OCI-LY7 (cell line): ENCODE data around the gene BEND4. TPM values are rescaled to one million over a fixed set of nuclear protein-coding genes. Genes with fewer than 3 reads are reported as not detected.

Source experiments
- BruUV-seq: library from RNA; stranded (reverse); fragments of 400-500 nt; replicated peaks from 2 replicates; lab custom pipeline; 2021; lab: Mats Ljungman, UMichigan
- CTCF ChIA-PET: fragments of 300-600 bp; sonication (Branson Sonifier 250); formaldehyde crosslinking; loops from one replicate; lab custom pipeline; 2022; ENCODE audit warnings: antibody characterized with exemption; ENCODE audit not compliant: unreplicated experiment; lab: Charles Lee
- POLR2A ChIA-PET: fragments of 300-600 bp; sonication (Branson Sonifier 250); formaldehyde crosslinking; loops from one replicate; lab custom pipeline; 2022; ENCODE audit warnings: antibody characterized with exemption; lab: Charles Lee
- DNase-seq: peaks from one replicate; pipeline ENCODE4 v3.0.0-alpha.2; 2015; ENCODE audit warnings: low spot score
- H2AFZ ChIP-seq: fragments of 200-600 bp; sonication (generic), shearing (Covaris generic); 2 replicates; pipeline ENCODE4 v1.6.1; 2014; ENCODE audit warnings: mild to moderate bottlenecking, antibody characterized with exemption, low read length, moderate library complexity
- H3K27ac ChIP-seq: fragments of 200-600 bp; sonication (generic); 2 replicates; pipeline ENCODE4 v1.5.1; 2014; ENCODE audit warnings: mixed run types, low read depth, mild to moderate bottlenecking, moderate library complexity, low read length, inconsistent platforms; ENCODE audit not compliant: poor library complexity, severe bottlenecking
- H3K36me3 ChIP-seq: fragments of 200-600 bp; sonication (generic); 2 replicates; pipeline ENCODE4 v1.6.1; 2014; ENCODE audit warnings: mild to moderate bottlenecking, antibody characterized with exemption, low read length, moderate library complexity, mixed read lengths; ENCODE audit not compliant: insufficient read depth
- H3K4me1 ChIP-seq: fragments of 200-600 bp; sonication (generic); 2 replicates; pipeline ENCODE4 v1.5.1; 2014; ENCODE audit warnings: mild to moderate bottlenecking, low read length; ENCODE audit not compliant: insufficient read depth, poor library complexity, severe bottlenecking
- H3K4me2 ChIP-seq: fragments of 200-600 bp; sonication (generic); 2 replicates; pipeline ENCODE4 v1.6.1; 2014; ENCODE audit warnings: mild to moderate bottlenecking, low read length
- H3K4me3 ChIP-seq: fragments of 200-600 bp; sonication (generic); 2 replicates; pipeline ENCODE4 v1.5.1; 2014; ENCODE audit warnings: mild to moderate bottlenecking, low read depth, low read length; ENCODE audit not compliant: poor library complexity, severe bottlenecking
- H3K79me2 ChIP-seq: fragments of 200-600 bp; sonication (generic); 2 replicates; pipeline ENCODE4 v1.6.1; 2016; ENCODE audit warnings: low read depth, mild to moderate bottlenecking, low read length, moderate library complexity, mixed read lengths; ENCODE audit not compliant: insufficient read depth
- H3K9me2 ChIP-seq: fragments of 200-600 bp; sonication (generic); 2 replicates; pipeline ENCODE4 v1.6.1; 2016; ENCODE audit warnings: mild to moderate bottlenecking, low read length, mixed read lengths; ENCODE audit not compliant: insufficient read depth
- H3K9me3 ChIP-seq: fragments of 200-600 bp; sonication (generic); 2 replicates; pipeline ENCODE4 v1.6.1; 2014; ENCODE audit warnings: mild to moderate bottlenecking, mixed run types, low read length, mixed read lengths
- H4K20me1 ChIP-seq: fragments of 200-600 bp; sonication (generic); 2 replicates; pipeline ENCODE4 v1.6.1; 2014; ENCODE audit warnings: mild to moderate bottlenecking, antibody characterized with exemption, low read length, moderate library complexity, mixed read lengths; ENCODE audit not compliant: insufficient read depth
- EZH2phosphoT487 ChIP-seq: fragments of 200-600 bp; sonication (generic); IDR thresholded peaks from 2 replicates; pipeline ENCODE4 v1.6.1; 2018; ENCODE audit warnings: low read depth, borderline replicate concordance, mild to moderate bottlenecking, mixed run types, antibody characterized with exemption, low read length, moderate library complexity, mixed read lengths
- intact Hi-C: fragments of 100-400 bp; cut with micrococcal nuclease; formaldehyde crosslinking; loops from one replicate; pipeline ENCODE4 v1.10.0; 2022; ENCODE audit not compliant: unreplicated experiment
- total RNA-seq, 2 experiments: library from RNA; depleted of rRNA in 1 of 2; stranded (reverse); fragments of >200 nt in 1 of 2; shearing (Covaris generic) in 1 of 2; gene quantifications; 2 replicates each; pipeline ENCODE4 v1.2.3, GENCODE V29; 2014 to 2022
- TF ChIP-seq, protein P1 (sequence below): fragments of 200-600 bp; sonication (generic); conservative IDR thresholded peaks from 2 replicates; pipeline ENCODE4 v1.5.1; 2014; ENCODE audit warnings: mild to moderate bottlenecking, antibody characterized with exemption, low read length, moderate library complexity, mixed read lengths

Gene BEND4
- total RNA-seq, 2 experiments from 2014 or later = 21.3 to 33.4 TPM

DNA sequence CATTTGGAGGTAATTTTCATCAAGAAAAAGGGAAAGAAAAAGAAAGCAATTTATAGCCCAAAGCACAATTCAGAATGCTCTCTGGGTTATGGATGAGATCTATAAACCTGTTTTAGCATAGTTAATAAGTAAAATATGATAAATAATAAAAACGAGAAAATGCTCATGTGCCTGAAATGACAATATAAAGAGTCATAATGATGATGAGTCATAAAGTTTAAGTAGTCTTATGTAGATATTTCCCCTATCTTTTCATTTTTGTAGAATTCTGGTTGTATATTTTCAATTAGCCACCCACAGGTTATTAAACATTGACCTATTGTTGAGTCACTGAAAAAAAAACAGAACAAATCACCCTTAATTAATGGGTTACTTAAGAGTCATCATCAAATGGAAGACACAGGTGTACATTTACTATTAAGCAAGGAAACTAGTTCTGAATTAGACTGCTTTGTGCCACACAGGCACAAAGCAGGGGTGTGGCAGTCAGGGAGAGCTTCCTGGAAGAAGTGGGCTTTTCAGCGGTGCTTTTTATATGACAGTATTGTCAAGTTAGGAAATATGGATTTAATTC is 29.3 kb downstream of the BEND4 start:
- H3K79me2 ChIP-seq = peaks cover 26% of the 10 kb centered on the region
- H3K4me3 ChIP-seq = no peak overlapping the region
- H3K9me2 ChIP-seq = no peaks in the 10 kb centered on the region
- no peak overlapping the region for H2AFZ ChIP-seq
- TSS peak; percentile 33 for BruUV-seq
- intact Hi-C loops = no loop called here
- peaks cover 11% of the 10 kb centered on the region for H3K4me1 ChIP-seq
- no peaks in the 10 kb centered on the region for H4K20me1 ChIP-seq
- CTCF ChIA-PET = interaction anchor here (1.0 kb wide), 1 partner anchor 18 kb away, joined by 4 read pairs; no protein-coding TSS in a partner anchor
- peaks cover 91% of the 10 kb centered on the region for H3K36me3 ChIP-seq
- H3K27ac ChIP-seq = no peak overlapping the region
- H3K4me2 ChIP-seq = no peak overlapping the region
- no peak for DNase-seq
- TF ChIP-seq, protein P1, sequence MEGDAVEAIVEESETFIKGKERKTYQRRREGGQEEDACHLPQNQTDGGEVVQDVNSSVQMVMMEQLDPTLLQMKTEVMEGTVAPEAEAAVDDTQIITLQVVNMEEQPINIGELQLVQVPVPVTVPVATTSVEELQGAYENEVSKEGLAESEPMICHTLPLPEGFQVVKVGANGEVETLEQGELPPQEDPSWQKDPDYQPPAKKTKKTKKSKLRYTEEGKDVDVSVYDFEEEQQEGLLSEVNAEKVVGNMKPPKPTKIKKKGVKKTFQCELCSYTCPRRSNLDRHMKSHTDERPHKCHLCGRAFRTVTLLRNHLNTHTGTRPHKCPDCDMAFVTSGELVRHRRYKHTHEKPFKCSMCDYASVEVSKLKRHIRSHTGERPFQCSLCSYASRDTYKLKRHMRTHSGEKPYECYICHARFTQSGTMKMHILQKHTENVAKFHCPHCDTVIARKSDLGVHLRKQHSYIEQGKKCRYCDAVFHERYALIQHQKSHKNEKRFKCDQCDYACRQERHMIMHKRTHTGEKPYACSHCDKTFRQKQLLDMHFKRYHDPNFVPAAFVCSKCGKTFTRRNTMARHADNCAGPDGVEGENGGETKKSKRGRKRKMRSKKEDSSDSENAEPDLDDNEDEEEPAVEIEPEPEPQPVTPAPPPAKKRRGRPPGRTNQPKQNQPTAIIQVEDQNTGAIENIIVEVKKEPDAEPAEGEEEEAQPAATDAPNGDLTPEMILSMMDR = no peak
- no peak for TF ChIP-seq EZH2phosphoT487
- no peaks in the 10 kb centered on the region for H3K9me3 ChIP-seq
- POLR2A ChIA-PET = interaction anchor here (0.6 to 0.7 kb wide), 2 partner anchors 11 to 46 kb away, joined by 3 read pairs; no protein-coding TSS in a partner anchor

DNA sequence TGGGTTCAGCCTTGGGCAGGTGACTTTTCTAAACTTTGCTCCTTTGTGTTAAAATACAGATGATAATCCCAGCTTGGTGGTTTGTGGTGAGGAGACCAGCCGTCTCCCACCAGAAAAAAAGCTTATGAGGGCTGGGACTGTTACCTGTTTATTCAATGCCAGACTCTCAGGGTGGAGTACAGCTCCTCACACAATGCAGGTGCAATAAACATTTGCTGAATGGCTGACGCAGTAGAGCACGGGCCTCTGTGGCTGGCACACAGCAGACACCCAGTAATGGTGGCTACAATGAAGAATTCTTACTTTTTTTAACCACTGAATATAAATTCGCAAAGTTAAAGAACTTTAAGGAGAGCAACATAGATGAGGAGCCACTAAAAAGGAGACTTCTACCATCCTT is 30.2 kb downstream of the BEND4 start:
- DNase-seq = no peak
- Histone ChIP-seq H3K4me1 (peaks cover 4% of the 10 kb centered on the region), H4K20me1 (no peaks in the 10 kb centered on the region), H3K27ac (no peak overlapping the region), H3K36me3 (peaks cover 96% of the 10 kb centered on the region), H3K79me2 (peaks cover 16% of the 10 kb centered on the region), H3K4me2 (no peak overlapping the region), H3K9me2 (no peaks in the 10 kb centered on the region), H2AFZ (no peak overlapping the region), H3K4me3 (no peak overlapping the region), H3K9me3 (no peaks in the 10 kb centered on the region)
- TF ChIP-seq, protein P1 = no peak
- TF ChIP-seq EZH2phosphoT487 = no peak
- ChIA-PET CTCF (interaction anchor here (1.0 kb wide), 1 partner anchor 19 kb away, joined by 4 read pairs; no protein-coding TSS in a partner anchor), POLR2A (interaction anchor here (0.6 to 0.7 kb wide), 2 partner anchors 12 to 45 kb away, joined by 3 read pairs; no protein-coding TSS in a partner anchor)
- BruUV-seq = no TSS peak
- intact Hi-C loops = no loop called here

DNA sequence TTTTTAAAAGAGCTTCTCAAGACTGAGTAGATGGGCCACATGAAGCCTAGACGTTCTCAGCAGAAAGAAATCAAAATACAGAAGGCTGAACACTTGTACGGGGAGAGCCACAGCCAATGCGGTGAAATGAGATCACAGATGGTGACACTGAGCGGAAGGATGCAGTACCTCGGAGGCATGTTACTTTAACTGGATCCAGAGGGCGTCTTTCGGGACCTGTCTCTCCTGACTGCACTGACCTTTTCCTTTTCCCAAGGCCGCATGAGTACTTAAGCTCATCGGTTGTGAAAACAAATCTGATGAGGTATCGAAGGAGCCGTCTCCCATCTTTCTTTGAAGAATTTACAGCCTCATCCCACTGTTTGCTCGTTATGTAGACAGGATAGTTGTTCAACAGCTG is 32.6 kb downstream of the BEND4 start:
- DNase-seq = no peak
- Histone ChIP-seq H3K36me3 (peaks cover 100% of the 10 kb centered on the region), H3K4me3 (no peak overlapping the region), H3K9me3 (no peaks in the 10 kb centered on the region), H3K79me2 (no peaks in the 10 kb centered on the region), H3K4me1 (no peaks in the 10 kb centered on the region), H4K20me1 (no peaks in the 10 kb centered on the region), H3K4me2 (no peak overlapping the region), H3K9me2 (no peaks in the 10 kb centered on the region), H3K27ac (no peak overlapping the region), H2AFZ (no peak overlapping the region)
- ChIA-PET POLR2A (interaction anchor here (0.6 to 1.9 kb wide), 2 partner anchors 14 to 118 kb away, joined by 3 to 7 read pairs; no protein-coding TSS in a partner anchor), CTCF (no interaction called here)
- intact Hi-C loops = no loop called here
- BruUV-seq = no TSS peak
- TF ChIP-seq, protein P1 = no peak
- TF ChIP-seq EZH2phosphoT487 = no peak
